DOHH2 (cell line): ENCODE results near the gene MICU2.

Source experiments
- EZH2phosphoT487 ChIP-seq: fragments of 200-600 bp; sonication (generic); IDR thresholded peaks from 2 replicates; pipeline ENCODE4 v1.6.1; 2017; ENCODE audit warnings: borderline replicate concordance, mild to moderate bottlenecking, antibody characterized with exemption, low read length, moderate library complexity, mixed read lengths
- TF ChIP-seq, protein P1 (sequence below): fragments of 200-600 bp; sonication (generic); IDR thresholded peaks from one replicate; pipeline ENCODE4 v1.5.1; 2014; ENCODE audit warnings: antibody characterized with exemption, mild to moderate bottlenecking, low read depth, low read length; ENCODE audit not compliant: poor library complexity, severe bottlenecking

DNA sequence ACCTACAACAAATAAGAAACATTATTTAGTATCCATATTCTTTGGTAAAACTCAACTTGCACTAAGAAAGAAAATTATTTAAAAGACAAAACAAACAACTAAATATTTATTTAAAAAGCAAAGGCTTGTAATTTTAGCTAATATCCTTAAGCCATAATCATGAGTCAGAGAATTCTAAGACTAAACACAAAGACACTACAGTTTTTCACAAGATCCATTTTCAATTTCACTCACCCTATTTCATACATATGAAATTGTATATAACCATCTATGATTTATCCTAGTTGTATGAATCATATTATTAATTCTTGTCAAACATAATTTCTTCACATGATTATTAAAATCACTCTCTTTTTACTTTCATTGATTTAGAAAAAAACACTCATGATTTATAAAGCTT, 64.3 kb downstream of the MICU2 start:
- TF ChIP-seq, protein P1, sequence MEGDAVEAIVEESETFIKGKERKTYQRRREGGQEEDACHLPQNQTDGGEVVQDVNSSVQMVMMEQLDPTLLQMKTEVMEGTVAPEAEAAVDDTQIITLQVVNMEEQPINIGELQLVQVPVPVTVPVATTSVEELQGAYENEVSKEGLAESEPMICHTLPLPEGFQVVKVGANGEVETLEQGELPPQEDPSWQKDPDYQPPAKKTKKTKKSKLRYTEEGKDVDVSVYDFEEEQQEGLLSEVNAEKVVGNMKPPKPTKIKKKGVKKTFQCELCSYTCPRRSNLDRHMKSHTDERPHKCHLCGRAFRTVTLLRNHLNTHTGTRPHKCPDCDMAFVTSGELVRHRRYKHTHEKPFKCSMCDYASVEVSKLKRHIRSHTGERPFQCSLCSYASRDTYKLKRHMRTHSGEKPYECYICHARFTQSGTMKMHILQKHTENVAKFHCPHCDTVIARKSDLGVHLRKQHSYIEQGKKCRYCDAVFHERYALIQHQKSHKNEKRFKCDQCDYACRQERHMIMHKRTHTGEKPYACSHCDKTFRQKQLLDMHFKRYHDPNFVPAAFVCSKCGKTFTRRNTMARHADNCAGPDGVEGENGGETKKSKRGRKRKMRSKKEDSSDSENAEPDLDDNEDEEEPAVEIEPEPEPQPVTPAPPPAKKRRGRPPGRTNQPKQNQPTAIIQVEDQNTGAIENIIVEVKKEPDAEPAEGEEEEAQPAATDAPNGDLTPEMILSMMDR = no peak
- no peak for TF ChIP-seq EZH2phosphoT487
